Activated B cell treated with CpG ODN at 0.5 μM for 24 hours (primary cell): Measurements from ENCODE around the gene EVI5. TPM values are rescaled to one million over a fixed set of nuclear protein-coding genes. Genes with fewer than 3 reads are reported as not detected.

Experiments
- ATAC-seq: fragments of 200-7000 bp; cut with Tn5 transposase; one replicate; pipeline ENCODE4 v1.10.0; 2021; ENCODE audit warnings: low read depth, mild to moderate bottlenecking, moderate library complexity
- CTCF ChIA-PET: fragments of 350-600 bp; sonication (Branson Sonifier 250); formaldehyde crosslinking; loops from one replicate; lab custom pipeline; 2021; ENCODE audit warnings: antibody characterized with exemption; lab: Charles Lee
- POLR2A ChIA-PET: fragments of 350-600 bp; sonication (Branson Sonifier 250); formaldehyde crosslinking; loops from one replicate; lab custom pipeline; 2021; ENCODE audit warnings: antibody characterized with exemption; lab: Charles Lee
- DNase-seq: peaks from one replicate; pipeline ENCODE4 v3.0.0; 2022
- H3K27ac Mint-ChIP-seq: one replicate; pipeline ENCODE4 v1.8.0; 2020; ENCODE audit warnings: mixed read lengths
- H3K27me3 Mint-ChIP-seq: one replicate; pipeline ENCODE4 v1.8.0; 2021; ENCODE audit warnings: mixed read lengths
- H3K36me3 Mint-ChIP-seq: one replicate; pipeline ENCODE4 v1.8.0; 2021; ENCODE audit warnings: low read depth, mixed read lengths
- H3K4me1 Mint-ChIP-seq: one replicate; pipeline ENCODE4 v1.8.0; 2021; ENCODE audit warnings: mixed read lengths
- H3K4me3 Mint-ChIP-seq: one replicate; pipeline ENCODE4 v1.8.0; 2020; ENCODE audit warnings: mild to moderate bottlenecking, mixed read lengths
- H3K9me3 Mint-ChIP-seq: one replicate; pipeline ENCODE4 v1.8.0; 2020; ENCODE audit warnings: mixed read lengths
- CTCF ChIP-seq: fragments of 200-600 bp; IDR thresholded peaks from one replicate; pipeline ENCODE4 v1.8.0; 2022; ENCODE audit warnings: antibody characterized with exemption, mild to moderate bottlenecking
- intact Hi-C: fragments of 100-400 bp; cut with micrococcal nuclease; formaldehyde crosslinking; loops from one replicate; pipeline ENCODE4 v1.15.1; 2024
- total RNA-seq: library from RNA; stranded (reverse); gene quantifications from 2 replicates; pipeline ENCODE4 v1.2.3, GENCODE V29; 2022

The EVI5 gene
- total RNA-seq, 1 donor from 2014 or later = 27.4 TPM

DNA sequence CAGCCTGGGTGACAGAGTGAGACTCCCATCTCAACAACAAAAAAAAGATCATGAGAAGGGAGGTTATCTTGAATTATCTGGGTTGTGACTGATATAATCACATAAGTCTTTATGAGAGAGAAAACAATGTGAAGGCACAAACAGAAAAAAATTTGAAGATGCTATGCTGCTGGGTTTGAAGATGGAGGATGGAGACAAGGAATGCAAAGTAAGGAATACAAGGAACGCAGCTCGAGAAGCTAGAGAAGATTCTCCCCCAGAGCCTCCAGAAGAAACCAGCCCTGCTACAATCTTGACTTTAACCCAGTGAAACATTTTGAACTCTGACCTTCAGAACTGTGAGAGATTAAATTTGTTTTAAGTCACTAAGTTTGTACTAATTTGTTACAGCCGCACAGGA is 15.1 kb downstream of the EVI5 start:
- Mint-ChIP-seq H3K27me3 (no peaks in the 10 kb centered on the region), H3K36me3 (peaks cover 19% of the 10 kb centered on the region), H3K4me3 (no peak overlapping the region), H3K4me1 (peaks cover 8% of the 10 kb centered on the region), H3K27ac (no peak overlapping the region), H3K9me3 (peaks cover 6% of the 10 kb centered on the region)
- ATAC-seq (no peak), DNase-seq (no peak)
- POLR2A ChIA-PET = no interaction called here
- intact Hi-C loops = no loop called here
- no peak for TF ChIP-seq CTCF
- CTCF ChIA-PET = no interaction called here

DNA sequence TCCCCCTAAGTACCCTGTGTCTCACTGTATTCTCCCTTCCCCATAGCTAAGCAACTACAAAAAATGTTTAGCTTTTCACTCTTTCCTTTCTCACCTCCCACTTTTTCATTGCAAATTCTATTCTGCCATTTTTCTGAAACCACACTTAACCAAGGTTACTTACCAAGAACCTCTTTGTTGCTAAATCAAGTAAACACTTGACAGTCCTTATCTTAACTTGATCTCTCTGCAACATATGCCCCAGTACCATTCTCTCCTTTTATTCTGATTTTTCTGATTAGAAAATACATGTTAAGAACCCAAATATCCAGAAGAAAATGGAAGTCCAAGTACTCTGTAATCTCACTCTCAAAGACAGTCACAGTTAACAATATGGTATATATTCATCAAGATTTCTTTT is 16.0 kb downstream of the EVI5 start:
- ATAC-seq (no peak), DNase-seq (no peak)
- POLR2A ChIA-PET = no interaction called here
- Mint-ChIP-seq H3K4me3 (no peak overlapping the region), H3K4me1 (peaks cover 3% of the 10 kb centered on the region), H3K27me3 (no peaks in the 10 kb centered on the region), H3K27ac (no peak overlapping the region), H3K9me3 (peaks cover 6% of the 10 kb centered on the region), H3K36me3 (peaks cover 19% of the 10 kb centered on the region)
- TF ChIP-seq CTCF = no peak
- intact Hi-C loops = no loop called here
- CTCF ChIA-PET = no interaction called here

GRCh38 chr1:92768296-92768695 is 16.6 kb downstream of the EVI5 start:
- POLR2A ChIA-PET = no interaction called here
- peaks cover 6% of the 10 kb centered on the region for H3K9me3 Mint-ChIP-seq
- intact Hi-C loops = no loop called here
- CTCF ChIA-PET = no interaction called here
- H3K36me3 Mint-ChIP-seq = peaks cover 17% of the 10 kb centered on the region
- no peak overlapping the region for H3K4me3 Mint-ChIP-seq
- DNase-seq (no peak), ATAC-seq (no peak)
- H3K27me3 Mint-ChIP-seq = no peaks in the 10 kb centered on the region
- H3K4me1 Mint-ChIP-seq = peaks cover 3% of the 10 kb centered on the region
- TF ChIP-seq CTCF = no peak
- no peak overlapping the region for H3K27ac Mint-ChIP-seq

GRCh38 chr1:92764116-92764515 is 20.8 kb downstream of the EVI5 start:
- ChIA-PET POLR2A (no interaction called here), CTCF (no interaction called here)
- Mint-ChIP-seq H3K9me3 (peaks cover 6% of the 10 kb centered on the region), H3K27ac (no peak overlapping the region), H3K4me1 (peaks cover 5% of the 10 kb centered on the region), H3K4me3 (no peak overlapping the region), H3K36me3 (peaks cover 8% of the 10 kb centered on the region), H3K27me3 (no peaks in the 10 kb centered on the region)
- no peak for ATAC-seq
- DNase-seq = no peak
- no peak for TF ChIP-seq CTCF
- intact Hi-C loops = no loop called here

DNA sequence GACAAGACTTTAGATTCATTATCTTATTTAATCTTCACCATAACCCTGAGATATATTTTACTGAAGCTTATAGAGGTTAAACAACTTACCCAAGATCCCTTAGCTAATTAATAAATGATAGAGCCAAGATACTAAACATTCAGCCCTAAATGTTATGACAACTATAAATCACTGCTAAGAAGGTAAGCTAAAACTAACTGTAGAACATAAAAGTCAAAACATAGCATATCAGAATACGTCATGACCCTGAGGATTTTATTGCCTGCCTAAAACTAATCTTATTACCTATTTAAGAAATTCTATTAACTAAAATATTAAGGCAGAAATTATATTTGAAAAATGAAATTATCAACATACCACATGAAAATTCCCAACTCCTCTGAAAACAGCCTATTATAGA is 22.6 kb downstream of the EVI5 start:
- DNase-seq (no peak), ATAC-seq (no peak)
- POLR2A ChIA-PET = no interaction called here
- no peaks in the 10 kb centered on the region for H3K27me3 Mint-ChIP-seq
- H3K36me3 Mint-ChIP-seq = no peaks in the 10 kb centered on the region
- no peak for TF ChIP-seq CTCF
- no peak overlapping the region for H3K27ac Mint-ChIP-seq
- CTCF ChIA-PET = interaction anchor here (1.5 kb wide), 1 partner anchor 9 kb away, joined by 3 read pairs; no protein-coding TSS in a partner anchor
- no peaks in the 10 kb centered on the region for H3K9me3 Mint-ChIP-seq
- no peak overlapping the region for H3K4me3 Mint-ChIP-seq
- H3K4me1 Mint-ChIP-seq = peaks cover 2% of the 10 kb centered on the region
- intact Hi-C loops = no loop called here
